ENCODE results near the gene CASKIN1.

DNA sequence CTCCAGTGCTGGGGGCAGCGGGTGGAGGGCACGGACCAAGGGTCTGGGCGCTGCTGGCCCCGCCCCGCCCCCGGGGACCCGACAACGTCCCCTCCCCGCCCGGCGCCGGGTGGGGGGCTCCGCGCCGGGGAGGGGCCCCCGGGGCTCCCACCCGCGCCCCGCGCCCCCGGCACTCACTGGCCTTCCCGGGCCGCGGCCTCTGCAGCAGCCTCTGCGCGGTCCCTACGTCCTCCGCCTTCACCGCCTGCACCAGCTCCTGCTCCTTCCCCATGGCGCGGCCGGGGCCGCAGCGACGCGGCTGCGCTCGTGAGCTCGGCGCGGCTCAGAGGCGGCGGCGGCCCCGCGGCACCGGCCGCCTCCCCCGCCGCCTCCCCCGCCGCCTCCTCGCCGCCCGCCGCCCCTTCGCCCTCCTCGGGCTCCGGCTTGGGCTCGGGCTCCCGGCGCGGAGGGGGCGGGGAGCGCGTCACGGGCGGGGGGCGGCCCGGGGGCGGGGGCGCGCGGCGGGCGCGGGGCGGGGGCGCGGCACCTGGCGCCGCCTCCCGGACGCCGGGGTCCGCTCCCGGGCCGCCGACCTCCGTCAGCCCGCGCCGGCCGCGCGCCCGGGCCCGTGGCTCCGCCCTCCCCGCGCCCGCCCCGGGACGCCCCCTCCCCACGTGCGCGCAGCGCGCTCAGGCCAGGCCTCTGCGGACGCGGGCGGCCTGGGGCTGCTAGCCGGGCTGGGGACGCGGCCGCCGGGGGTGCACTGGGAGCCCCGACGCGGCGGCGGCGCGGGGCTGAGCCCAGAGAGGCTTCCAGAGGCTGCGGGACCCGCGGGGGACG is at the start of gene CASKIN1:
- TF ChIP-seq CTCF (IDR thresholded peaks at IDR 0.05) (no peak), RAD21 (conservative IDR thresholded peaks at IDR 0.05 in 1 of 2, IDR thresholded peaks at IDR 0.05 in 1 of 2) (no peak)
